ENCODE measurements around the gene OR10T2.
"Not testable (repeated sequence)": the region's sequence is repeated elsewhere in the genome, so short reads cannot be mapped to it uniquely, and the experiment has no call there.

The OR10T2 gene

DNA sequence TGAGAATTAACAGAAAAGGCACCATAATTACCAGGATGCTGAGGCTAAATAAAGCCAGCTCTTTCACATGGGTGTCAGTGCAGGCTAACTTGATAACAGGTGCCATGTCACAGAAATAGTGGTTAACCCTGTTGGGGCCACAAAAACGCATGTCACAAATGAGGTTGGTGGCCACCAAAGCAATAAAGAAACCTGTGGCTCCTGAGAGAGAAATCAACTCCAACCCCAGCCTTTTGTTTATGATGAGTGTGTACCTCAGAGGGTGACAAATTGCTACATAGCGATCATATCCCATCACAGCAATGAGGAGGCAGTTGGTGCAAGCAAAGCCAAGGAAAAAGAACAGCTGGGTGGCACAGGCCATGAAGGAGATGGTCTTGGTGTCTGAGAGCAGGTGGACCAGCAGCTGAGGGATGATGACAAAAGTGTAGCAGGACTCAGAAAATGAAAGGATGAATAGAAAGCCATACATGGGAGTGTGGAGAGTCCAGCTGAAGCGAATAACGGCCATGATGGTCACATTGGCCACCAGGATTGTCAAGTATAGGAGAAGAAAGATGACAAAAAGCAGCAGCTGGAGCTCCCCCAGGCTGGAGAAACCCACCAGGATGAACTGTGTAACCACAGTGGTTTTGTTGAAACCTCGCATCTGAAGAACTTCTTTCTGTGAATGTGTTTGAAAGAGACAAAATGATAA, at the start of gene OR10T2:
Gene OR10T2, minus strand, starts transcription at position 649 of the 697 bp plus-strand sequence. Its CDS starts 0 bp downstream, at position 649.
- no peak for DNase-seq

- DNase-seq: no peak
Observed at GRCh38 chr1:158445376-158445775, 46.1 kb upstream of the OR10T2 start.

GRCh38 chr1:158434741-158435140, 35.5 kb upstream of the OR10T2 start:
- no peak for DNase-seq

DNA sequence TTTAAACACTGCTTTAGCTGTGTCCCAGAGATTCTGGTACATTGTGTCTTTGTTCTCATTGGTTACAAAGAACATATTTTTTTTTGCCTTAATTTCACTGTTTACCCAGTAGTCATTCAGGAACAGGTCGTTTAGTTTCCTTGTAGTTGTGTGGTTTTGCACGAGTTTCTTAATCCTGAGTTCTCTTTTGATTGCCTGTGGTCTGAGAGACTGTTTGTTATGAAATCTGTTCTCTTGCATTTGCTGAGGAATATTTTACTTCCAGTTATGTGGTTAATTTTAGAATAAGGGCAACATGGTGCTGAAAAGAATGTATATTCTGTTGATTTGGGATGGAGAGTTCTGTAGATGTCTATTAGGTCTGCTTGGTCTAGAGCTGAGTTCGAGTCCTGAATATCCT, 30.9 kb upstream of the OR10T2 start:
- DNase-seq: not testable (repeated sequence)

DNA sequence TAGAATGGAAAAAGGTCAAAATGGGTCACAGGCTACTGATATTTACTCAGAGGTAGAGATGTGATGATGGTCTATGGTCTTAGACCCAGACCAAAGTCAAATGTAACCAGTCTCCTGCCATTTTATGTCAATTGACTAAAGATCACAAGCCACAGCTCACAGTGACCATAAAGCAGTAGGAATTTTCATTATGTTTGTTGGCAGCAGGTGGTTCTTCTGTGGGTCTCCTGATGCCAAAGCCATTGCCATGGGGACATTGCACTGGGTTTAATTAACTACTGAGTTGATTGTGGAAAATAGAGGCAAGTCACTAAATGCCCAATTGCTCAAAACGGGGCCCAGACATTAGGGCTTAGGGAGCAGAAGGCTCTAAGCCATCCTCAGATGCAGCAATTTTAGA, 26.9 kb upstream of the OR10T2 start, which contains the start of gene OR10K2:
Gene OR10K2, minus strand, starts transcription at position 101 of the 400 bp plus-strand sequence. CDS start 5,371 bp downstream, outside the sequence.
- DNase-seq: no peak

- no peak for DNase-seq
Observed at GRCh38 chr1:158425027-158425426, 25.8 kb upstream of the OR10T2 start.

GRCh38 chr1:158422212-158422611, 22.9 kb upstream of the OR10T2 start:
- no peak for DNase-seq

DNA sequence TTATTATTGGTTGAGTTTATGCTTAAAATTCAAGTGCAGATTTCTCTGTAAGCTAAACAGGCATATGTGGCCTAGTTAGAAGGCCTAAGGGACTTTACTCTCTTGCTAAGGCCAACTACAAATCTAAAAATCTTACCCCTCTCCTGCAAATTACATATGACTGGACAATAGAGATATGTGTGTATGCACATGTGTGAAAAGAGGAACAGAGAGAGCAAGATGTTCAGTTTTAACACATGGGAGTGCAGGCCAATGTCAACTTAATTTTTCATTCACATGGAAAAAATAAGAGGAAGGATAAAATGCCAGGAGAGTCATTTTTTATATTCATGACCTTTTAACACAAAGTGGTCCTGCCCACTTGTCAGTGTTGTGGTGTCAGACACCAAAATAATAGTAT, 18.3 kb upstream of the OR10T2 start:
- DNase-seq: no peak

GRCh38 chr1:158414651-158415345, 15.5 kb upstream of the OR10T2 start:
- no peak for DNase-seq

DNA sequence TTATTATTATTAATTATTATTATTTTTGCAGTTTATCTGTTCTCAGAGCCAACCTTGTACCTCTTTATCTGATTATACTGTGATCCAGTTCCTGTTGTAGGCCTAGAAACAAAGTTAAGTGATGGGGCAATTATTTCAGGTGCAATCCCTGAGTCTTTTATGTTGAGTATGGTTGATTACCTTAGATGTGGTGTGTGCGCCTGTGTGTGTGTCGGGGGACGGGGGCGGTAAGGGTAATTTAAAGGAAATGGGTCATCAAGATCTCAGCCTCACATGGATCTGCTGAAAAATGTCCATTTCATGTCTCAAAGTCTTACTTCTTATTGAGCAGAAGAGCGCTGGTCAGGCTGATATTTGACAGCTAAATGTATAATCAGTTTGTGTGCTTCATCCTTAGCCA, 7.8 kb upstream of the OR10T2 start:
- no peak for DNase-seq

DNA sequence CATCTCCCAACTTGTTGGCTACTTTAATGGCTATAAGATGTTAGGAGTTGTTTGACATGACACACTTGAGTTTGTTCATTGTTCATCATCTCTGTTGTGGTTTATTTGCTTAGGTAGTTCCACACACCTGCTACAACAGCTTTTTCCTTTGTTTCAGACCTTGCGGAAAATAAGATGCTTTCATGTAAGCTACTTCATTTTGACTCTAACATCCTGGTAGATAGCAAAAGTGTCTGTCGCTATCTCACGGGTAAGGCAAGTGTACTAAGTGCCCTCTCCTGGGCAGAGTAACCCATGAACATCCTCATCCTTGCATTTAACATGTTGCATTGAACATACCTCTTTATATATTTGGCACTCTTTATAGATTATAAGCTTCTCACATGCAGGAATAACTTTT, 1.6 kb upstream of the OR10T2 start:
- no peak for DNase-seq

DNA sequence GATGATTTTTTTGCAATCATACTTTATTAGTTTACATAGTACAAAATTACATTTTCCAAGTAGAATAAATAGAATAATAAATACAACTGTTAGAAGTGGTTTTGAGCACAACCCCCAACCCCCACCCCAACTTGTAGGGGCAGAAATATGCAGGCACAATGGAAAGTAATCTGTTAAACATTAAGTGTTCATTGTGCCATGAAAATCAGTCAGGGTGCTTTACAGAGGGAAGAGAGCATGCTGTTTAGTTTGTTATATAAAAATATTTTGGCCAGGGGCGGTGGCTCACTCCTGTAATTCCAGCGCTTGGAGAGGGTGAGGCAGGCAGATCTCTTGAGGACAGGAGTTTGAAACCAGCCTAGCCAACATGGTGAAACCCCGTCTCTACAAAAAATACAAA, 2.6 kb downstream of the OR10T2 start:
- DNase-seq: no peak

DNA sequence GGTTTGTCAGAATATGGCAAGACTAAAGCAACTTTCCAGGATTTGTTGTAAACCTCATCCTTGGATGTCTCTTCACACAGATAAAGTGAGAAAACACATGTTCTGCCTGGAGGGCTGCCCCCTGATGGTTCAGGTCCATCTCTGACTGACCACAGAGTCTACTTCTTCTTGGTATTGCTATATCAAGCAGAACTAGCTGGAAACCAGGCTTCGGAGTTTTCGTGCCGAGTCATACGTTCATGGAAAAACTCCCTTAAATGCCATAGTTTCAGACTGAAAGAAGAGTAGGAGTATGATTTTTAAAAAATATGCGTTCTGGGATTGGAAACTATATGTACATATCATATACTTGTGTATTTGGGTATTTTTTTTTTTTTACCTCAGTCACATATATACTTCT, 5.8 kb downstream of the OR10T2 start:
- no peak for DNase-seq

- no peak for DNase-seq
Observed at GRCh38 chr1:158391099-158391498, 8.2 kb downstream of the OR10T2 start.

- no peak for DNase-seq
Observed at GRCh38 chr1:158390331-158390730, 8.9 kb downstream of the OR10T2 start.

- no peak for DNase-seq
Observed at GRCh38 chr1:158374860-158375259, 24.4 kb downstream of the OR10T2 start.

GRCh38 chr1:158374101-158374500, 25.2 kb downstream of the OR10T2 start:
- DNase-seq: not testable (repeated sequence)

GRCh38 chr1:158371188-158371953, 27.9 kb downstream of the OR10T2 start:
- no peak for DNase-seq

- DNase-seq: no peak
Observed at GRCh38 chr1:158366783-158367182, 32.5 kb downstream of the OR10T2 start.

- DNase-seq: no peak
Observed at GRCh38 chr1:158362941-158363340, 36.3 kb downstream of the OR10T2 start.

- DNase-seq: no peak
Observed at GRCh38 chr1:158362482-158362881, 36.8 kb downstream of the OR10T2 start.

GRCh38 chr1:158357441-158357840, 41.8 kb downstream of the OR10T2 start:
- no peak for DNase-seq

- no peak for DNase-seq
Observed at GRCh38 chr1:158356616-158357015, 42.6 kb downstream of the OR10T2 start.
